Stimulated activated CD4-positive, alpha-beta T cell treated with anti-CD3 and anti-CD28 coated beads, TNF-alpha, amount 100 ng/mL, for 24 hours (primary cell): ENCODE data around the gene NSD1.

Experiments used
- DNase-seq, 3 experiments: peaks; one replicate each; pipeline ENCODE4 v3.0.0-alpha.2; 2020; ENCODE audit warnings: low read depth in 3 of 3

The NSD1 gene

DNA sequence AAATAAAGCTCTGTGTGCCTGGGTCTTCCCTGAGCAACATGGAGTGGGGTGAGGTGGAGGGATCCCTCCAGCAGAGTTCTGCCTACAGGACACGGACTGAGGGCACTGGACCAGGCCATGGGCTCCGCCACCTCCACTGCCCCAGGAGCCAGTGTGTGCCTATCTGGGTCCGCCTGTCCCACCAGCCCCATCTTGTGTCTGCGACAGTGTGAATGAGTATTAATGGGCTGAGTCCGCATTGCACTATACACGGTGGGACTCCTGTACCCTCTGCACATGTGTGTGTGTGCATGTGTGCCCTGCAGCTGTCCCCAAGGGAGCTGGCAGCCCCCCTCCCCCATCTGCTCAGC is 35.5 kb upstream of the NSD1 start:
- DNase-seq: no peak

DNA sequence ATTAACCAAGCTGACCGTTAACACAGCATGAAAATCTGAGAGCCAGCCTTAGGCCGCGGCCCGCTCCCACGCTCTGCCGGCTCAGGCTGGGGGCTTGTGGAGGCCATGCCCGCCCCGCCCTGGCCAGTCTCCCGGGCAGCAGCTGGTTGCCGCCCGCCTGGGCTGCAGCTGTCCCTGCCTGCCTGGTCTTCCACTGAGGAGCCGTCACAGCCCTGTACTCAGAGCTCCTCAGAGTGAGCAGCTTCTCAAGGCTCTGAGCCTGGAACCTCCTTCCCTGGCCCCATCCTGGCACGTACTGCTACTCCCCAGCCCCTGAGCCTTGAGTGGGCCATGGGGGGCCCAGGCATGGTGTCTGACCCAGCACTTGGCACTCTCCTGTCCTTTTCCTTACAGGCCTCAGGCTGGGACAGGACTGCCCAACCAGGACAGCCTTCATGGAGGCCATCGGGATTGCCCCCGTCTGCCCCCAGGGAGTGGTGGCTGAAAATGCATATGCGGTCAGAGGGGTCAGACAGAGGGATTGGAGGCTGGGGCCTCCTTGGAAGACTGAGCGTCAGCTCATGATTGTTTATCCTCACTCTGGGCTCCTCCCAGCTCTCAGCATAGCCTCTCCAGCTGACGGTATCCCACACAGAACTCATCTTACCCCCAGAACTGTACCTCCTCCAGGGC is 35.0 kb upstream of the NSD1 start:
- DNase-seq: no peak

DNA sequence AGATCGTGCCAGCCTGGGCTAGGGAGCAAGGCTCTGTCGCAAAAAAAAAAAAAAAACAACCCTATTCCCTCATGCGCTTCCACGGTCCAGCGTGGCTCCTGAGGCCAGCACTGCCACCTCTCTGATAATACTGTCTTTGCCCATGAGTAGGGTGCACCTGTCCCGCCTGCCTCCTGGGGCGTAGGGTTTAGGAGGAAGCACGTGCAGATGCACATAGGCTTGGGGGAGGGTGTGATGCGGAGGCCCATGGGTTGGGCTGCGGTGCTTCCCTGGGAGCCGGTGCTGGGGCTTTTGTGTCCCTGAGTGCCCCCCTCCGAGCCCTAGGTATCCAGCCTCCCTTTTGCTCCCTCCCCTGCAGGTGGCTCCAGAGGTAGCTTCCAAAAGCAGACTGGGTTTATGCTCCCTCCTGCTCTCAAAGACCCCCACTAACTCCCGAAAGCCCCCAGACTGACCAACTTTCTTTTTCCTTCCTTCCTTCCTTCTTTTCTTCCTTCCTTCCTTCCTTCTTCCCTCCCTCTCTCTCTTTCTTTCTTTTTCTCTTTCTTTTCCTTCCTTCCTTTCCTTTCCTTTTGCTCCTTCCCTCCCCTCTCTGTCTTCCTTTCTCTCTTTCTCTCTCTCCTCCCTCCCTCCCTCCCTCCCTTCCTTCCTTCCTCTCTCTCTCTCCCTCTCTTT is 34.0 kb upstream of the NSD1 start:
- DNase-seq: no peak

DNA sequence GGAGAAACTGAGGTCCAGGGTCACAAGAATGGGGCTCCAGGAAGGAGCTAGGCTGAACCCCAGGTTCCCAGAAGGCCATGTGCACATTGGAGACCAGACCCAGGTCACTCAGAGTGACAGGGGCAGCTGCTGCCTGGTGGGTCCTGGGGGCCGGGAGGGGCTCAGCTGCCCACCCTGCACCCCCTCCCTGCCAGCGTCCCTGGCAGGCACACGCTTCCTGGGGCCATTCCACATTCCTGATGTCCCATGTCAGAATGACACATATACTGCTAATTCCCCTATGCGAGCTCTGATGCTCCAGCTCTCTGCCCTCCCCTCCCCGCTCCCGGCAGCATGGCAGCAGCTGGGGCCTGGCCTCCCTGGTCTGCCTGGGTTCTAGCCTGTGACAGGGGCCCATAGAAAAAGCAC is 32.9 kb upstream of the NSD1 start:
- no peak for DNase-seq

DNA sequence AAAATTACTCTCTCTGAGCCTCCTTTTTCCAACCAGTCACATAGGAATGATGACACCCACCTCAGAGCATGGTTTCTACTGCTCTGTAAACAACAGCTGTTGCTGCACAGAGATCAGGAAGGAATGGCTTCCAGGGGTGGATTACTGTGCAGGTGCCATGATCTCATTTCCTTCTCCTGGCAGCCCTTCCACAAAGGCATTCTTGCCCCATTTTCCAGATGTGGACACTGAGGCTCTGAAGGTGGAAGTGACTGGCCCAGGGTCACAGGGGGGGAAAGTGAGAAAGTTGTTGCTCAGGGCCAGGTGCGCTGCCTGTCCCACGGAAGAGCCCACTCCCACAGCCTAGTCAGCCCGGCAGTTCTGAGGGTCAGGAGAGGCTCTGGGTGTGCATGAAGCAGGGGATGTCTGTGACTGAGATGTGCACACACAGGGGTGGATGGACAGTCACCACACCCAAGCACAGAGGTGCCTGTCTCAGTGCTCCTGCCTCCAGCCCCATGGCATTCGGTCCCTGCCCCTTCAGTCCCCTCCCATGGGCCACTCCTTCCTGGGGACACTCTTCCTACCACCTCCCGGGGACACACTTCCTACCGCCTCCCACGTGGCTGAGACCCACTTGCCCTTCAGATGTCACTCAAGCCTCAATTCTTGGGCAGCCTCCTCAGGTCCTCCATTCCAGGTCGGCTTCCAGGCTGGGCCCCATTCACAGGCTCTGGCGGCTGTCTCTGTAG is 29.9 kb upstream of the NSD1 start:
- DNase-seq: no peak

DNA sequence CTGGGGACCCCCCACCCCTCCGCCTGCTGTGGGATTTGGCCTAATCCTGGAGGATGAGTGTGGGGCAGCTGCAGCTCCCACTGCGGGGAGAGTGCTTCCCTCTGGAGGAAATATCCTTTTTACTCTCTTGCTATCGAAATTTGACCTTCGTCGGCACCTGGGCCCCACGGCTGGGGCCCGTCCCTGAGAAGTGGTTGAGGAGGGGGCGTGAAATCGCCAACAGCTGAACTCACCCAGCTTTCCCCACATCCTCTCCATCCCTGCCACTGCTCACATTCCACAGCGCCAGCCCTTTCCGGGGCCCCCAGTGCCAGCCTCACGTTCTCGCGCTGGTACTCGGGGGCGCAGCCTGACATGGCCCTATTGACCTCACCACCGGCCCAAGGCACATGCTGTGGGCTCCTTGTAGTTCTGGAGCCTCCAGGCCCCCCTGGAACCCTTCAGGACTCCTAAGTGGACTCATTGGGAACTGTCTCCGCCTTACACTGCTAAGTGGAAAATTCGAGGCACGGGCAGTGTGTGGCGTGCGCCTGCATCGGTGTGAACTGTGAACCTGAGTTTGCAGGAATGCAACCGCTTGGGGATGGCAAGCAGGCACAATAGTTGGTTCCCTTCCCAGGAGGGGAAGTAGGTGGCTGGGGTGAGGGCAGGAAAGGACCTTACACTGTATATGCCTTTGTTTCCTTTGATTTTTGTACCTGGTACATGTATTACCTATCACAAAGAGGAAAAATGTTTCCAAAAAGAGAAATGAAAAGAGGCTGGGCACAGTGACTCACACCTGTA is 27.7 kb upstream of the NSD1 start:
- DNase-seq: no peak

DNA sequence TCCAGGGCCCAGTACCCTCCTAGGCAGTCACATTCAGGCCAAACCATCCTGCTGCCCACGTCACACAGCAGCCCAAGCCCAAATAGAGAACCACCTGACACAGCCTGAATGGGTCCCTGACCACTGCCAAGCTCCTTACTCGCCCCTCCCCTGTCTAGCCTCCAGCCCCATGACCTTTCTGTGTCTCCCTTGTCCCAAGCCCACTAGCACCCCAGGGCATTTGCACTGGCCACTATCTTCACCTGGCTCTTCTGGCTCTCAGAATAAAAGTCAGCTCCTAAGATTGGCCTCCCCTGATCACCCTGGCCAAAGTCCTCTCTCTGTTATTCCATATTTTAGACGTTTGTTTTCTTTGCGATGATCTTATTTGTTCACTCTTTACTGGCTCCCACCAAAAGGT is 26.4 kb upstream of the NSD1 start:
- no peak for DNase-seq

DNA sequence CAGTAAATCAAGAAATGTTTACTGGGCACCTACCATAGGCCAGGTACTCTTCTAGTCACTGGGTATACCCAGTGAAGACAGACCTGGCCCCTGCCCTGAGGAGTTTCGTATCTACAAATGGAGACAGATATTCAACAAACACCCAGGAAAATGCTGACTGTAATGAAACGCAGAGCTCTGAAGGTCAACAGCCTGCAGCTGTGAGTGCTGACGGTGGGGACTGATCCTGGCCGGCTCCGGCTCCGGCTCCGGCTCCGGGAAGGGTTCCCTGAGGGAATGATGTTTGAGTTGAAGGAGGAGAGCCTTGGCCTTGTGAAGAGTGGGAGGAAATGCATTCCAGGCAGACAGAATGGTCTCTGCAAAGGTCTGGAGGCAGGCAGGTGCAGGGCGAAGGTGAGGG is 23.8 kb upstream of the NSD1 start:
- DNase-seq: no peak

DNA sequence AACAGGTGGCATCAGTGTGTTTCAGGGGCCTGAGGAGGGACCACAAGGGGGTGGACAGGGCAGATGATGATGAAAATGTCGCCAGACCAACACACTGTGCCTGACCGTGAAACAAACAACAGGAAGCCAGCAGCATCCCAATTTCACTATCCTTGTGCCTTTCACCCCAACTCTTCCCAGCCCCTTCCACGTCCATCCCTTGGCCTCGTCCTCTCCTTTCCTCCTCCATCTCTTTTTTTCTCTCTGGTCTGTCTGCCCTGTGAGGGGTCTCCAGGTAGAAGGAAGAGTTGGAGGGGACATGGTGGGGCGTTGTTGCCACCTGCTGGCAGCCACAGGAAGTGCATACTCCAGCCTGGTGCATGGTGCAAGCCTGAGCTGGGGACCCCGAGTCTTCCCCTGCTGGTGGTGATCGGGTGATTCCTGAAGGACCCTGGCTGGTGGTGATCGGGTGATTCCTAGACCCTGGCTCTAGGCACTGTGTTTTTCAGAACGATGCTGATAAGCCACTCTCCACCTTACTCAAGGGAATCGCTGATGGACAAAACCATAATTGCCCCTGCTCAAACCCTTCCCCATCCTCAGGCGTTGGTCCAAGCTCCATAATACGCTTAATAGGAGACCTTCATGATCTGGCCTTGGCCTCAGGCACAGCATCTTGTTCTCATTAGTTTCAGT is 21.7 kb upstream of the NSD1 start:
- DNase-seq: peak in 2 of 3 experiments; percentile 29 to 61

DNA sequence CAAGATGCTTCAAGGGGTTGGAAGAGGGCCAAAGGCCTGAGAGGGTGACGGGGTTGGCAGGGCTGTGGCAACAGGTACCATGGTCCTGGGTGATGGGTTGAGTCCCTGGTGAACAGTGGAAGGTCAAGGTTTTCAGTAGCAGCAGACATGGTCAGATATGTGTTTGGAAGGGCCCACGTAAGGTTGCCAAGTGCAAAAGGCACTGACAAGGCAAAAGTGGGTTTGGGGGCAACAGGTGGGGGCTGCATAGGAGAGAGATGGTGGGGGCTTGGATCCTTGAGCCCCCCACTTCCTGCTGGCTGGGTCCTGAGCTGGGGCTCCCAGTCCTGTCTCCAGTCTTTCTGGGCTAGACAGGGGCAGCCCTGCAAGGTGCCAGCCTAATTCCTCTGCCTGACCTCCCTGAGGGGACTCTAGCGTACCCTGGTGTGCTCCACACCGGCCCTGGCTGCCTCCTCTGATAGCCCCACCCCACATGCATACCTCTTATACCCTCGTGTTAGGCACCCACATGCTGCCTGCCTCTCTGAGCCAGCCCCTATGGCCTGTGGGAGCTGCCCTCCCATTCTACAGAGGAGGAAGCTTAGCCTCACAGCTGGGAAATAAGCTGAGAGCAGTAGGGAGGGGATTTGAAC is 20.9 kb upstream of the NSD1 start:
- no peak for DNase-seq

DNA sequence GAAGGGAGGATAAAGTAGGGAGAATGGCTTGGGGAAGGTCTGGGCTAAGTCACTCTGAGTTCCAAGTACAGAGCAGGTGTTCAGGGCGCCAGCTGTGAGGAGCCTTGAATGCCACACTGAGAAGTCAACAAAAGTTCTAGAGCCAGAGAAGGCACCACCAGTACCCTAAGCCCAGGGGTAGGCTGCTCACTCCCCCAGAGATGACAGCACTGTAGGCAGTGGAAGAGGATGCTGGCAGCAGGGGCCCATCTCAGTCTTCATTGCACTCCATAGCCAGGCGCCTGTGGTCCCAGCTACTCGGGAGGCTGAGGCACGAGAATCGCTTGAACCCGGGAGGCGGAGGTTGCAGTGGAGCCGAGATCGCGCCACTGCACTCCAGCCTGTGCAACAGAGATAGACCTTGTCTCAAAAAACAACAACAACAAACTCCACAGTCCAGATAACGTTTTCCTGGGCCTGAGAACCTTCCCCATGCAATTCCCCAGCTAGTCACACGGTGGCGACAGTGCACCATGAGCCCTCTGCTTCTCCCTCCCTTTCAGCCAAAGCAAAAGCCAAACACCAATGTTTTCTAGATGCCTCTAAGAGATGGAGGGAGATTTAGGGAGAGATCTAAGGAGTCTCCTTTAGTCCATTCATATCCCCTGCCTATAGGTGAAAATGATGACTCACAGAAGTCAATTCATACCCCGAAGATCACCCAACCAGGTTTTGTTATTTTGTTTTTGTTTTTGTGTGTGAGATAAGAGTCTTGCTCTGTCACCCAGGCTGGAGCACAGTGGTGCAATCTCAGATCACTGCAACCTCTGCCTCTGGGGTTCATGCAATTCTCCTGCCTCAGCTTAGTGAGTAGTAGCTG is 19.8 kb upstream of the NSD1 start:
- DNase-seq: peak; percentile 53 to 74 (median 57)

DNA sequence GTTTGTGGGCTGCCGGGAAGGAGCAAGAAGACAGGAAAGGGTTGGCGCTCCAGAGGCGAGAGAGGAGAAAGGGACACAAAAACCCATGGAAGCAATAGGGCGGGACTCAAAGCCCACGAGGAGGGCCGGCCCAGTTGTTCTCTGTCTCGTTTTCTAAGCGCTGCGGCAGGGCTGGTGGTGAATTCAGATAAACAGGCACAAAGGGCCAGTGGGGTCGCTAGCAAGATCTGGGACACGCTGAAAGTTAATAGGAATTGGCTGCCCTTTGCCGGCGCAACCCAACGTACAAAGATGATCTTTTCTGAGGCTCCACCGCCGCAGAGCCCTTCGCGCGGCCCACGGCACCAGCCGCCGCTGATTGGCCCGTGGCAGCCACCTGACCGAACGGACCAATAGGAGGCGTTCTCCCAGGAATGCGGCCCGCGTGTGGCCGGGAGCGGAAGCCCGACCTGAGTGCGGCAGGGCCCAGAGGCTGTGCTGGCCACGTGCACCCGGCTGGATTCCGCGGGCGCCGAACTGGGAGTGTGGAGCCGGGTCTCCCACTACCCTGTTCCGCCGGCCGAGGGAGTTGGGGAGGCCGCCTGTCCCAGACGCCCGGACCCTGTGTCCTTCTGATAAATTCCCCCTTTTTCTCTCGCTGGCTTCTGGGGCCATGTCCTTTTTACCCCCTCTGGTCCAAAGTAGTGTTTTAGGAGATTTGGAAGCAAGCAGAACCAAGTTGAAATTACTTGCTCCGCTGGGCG is 16.8 kb upstream of the NSD1 start:
- DNase-seq: peak; percentile 70 to 88 (median 72)

DNA sequence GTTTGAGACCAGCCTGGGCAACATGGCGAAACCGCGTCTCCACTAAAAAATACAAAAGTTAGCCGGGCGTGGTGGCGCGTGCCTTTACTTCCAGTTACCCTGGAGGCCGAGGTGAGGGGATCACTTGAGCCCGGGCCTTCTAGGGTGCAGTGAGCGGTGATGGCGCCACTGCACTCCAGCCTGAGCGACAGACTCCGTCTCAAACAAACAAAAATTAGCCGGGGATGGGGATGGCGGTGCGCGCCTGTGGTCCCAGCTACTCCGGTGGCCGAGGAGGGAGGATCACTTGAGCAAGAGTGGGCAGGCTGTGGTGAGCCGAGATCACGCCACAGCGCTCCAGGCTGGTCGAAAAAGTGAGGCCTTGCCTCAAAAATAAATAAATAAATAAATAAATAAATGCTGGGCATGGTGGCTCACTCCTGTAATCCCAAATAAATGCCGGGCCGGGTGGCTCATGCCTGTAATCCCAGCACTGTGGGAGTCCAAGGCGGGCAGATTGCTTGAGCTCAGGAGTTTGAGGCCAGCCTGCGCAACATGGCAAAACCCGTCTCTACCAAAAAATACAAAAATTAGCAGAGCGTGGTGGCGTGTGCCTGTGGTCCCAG is 16.0 kb upstream of the NSD1 start:
- DNase-seq: no peak

DNA sequence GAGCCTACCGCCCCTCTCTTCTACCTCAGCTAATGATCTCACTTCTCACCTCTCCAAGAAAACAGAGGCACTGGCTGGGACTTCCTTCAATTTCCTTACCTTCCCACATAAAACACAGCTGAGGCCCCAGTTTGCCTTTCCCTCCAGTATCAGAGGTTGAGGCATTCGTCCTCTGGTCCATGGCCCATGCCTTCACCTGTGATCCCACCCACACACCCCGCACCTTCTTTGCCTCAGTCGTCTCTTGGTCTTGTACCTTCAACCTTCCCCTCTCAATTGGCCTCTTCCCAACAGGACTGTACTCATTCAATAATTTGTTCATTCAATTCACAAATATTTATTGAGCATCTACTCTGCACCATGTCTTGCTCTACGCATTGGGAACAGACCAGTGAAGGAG is 11.0 kb upstream of the NSD1 start:
- no peak for DNase-seq

DNA sequence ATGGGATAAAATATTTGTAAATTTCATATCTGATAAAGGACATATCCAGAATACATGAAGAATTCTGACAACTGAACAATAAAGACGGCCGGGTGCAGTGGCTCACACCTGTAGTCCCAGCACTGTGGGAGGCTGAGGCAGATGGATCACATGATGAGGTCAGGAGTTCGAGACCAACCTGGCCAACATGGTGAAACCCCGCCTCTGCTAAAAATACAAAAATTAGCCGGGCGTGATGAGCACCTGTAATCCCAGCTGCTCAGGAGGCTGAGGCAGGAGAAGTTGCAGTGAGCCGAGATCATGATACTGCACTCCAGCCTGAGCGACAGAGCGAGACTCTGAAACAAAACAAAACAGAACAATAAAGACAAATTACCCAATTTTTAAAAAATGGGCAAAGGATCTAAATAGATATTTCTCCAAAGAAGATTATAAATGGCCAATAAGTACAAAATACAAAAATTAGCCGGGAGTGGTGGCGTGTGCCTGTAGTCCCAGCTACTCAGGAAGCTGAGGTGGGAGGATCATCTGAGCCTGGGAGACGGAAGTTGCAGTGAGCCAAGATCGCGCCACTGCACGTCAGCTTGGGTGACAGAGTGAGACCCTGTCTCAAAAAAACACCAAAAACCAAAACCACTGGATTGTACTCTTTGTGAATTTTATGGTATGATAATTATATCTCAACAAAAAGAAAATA is 9.6 kb upstream of the NSD1 start:
- DNase-seq: no peak

DNA sequence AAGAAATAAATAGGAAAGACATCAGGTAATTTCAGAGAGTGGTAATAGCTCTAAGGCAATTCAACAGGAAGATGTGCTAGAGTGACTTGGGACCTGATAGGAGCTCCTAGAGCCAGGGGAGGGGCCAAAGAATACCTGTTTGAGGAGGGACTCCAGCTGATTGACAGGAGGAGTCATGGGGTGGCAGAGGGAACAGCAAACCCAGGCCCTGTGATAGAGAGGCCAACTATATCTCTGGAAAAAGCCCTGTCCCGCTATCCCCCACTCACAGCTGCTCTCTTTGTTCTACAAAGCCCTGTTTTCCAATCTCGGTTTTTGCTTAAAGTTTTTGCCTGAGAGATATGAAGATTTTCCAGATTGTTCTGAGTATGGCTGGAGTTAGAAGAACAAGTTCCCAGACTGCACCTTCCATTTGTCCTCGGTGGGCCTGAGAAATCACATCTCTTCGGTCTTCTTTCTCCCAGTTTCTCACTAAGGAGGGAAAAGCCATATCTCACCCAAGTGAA is 9.0 kb upstream of the NSD1 start:
- DNase-seq: no peak

DNA sequence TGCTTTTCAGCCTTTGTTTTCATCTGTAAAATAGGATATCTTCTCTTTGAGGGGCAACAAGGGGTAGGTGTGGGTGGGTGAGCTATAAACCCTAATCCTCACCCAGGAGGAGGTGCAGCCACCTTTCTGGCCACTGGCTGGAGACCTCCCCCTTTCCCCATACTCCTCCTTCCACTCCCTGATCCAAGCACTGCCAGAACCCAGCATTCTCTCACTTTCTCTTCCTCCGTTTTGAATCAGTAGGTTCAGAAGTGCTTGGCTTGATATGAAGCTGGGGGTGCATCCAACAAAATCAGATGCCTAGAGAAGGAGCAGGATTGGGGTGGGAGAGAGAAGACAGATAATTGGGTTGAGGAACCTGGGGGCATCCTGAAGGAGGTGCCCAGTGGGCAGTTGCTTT is 6.8 kb upstream of the NSD1 start:
- no peak for DNase-seq

DNA sequence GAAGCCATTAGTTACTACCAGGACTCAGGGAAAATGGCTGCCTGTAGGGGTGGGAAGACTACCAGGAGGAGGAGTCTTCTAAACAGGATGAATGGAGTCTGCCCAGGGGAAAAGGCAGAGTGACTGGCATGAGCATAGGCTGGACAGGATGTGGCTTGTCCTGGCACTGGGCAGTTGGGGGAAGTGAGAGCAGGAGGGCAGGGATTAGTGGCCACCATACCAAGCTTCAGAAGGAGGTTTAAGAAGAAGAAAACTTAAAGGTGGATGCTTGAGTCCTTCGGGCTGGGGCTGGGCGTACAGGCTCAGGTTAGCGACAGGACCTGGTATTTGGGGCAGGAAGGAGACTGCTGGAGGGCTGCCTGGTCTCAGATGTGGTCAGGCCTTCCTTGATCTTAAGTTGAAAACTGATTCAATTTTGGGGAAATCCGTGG is 5.0 kb upstream of the NSD1 start:
- DNase-seq: no peak
